ENCODE measurements around the gene MFAP4.

MFAP4 gene

GRCh38 chr17:19386974-19387920, at the start of gene MFAP4:
MFAP4 (minus strand) TSS chr17:19387190; CDS start chr17:19387155, 35 bp downstream.
- Histone ChIP-seq H3K4me1 (ENCODE audit: insufficient read depth, poor library complexity, severe bottlenecking) (peaks cover 9% of the 10 kb centered on the region), H3K36me3 (ENCODE audit: low read depth) (peaks cover 21% of the 10 kb centered on the region), H3K9me3 (ENCODE audit: severe bottlenecking) (no peaks in the 10 kb centered on the region), H3K27me3 (ENCODE audit: insufficient read depth, poor library complexity, severe bottlenecking) (no peaks in the 10 kb centered on the region), H3K27ac (ENCODE audit: poor library complexity, severe bottlenecking) (peak within 1 kb of the TSS; percentile 6), H3K4me3 (ENCODE audit: severe bottlenecking) (no peak within 1 kb of the TSS)
- no peak for ATAC-seq (ENCODE audit: low read depth)
- TF ChIP-seq, protein P1, sequence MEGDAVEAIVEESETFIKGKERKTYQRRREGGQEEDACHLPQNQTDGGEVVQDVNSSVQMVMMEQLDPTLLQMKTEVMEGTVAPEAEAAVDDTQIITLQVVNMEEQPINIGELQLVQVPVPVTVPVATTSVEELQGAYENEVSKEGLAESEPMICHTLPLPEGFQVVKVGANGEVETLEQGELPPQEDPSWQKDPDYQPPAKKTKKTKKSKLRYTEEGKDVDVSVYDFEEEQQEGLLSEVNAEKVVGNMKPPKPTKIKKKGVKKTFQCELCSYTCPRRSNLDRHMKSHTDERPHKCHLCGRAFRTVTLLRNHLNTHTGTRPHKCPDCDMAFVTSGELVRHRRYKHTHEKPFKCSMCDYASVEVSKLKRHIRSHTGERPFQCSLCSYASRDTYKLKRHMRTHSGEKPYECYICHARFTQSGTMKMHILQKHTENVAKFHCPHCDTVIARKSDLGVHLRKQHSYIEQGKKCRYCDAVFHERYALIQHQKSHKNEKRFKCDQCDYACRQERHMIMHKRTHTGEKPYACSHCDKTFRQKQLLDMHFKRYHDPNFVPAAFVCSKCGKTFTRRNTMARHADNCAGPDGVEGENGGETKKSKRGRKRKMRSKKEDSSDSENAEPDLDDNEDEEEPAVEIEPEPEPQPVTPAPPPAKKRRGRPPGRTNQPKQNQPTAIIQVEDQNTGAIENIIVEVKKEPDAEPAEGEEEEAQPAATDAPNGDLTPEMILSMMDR (IDR thresholded peaks at IDR 0.05; ENCODE audit: poor library complexity, severe bottlenecking) = no peak
- DNase-seq (ENCODE audit: low spot score) = no peak

GRCh38 chr17:19433727-19434340, 46.8 kb upstream of the MFAP4 start:
- Histone ChIP-seq H3K36me3 (ENCODE audit: low read depth) (no peaks in the 10 kb centered on the region), H3K9me3 (ENCODE audit: severe bottlenecking) (no peaks in the 10 kb centered on the region), H3K27me3 (ENCODE audit: insufficient read depth, poor library complexity, severe bottlenecking) (no peaks in the 10 kb centered on the region), H3K4me1 (ENCODE audit: insufficient read depth, poor library complexity, severe bottlenecking) (no peaks in the 10 kb centered on the region), H3K4me3 (ENCODE audit: severe bottlenecking) (no peak overlapping the region), H3K27ac (ENCODE audit: poor library complexity, severe bottlenecking) (no peak overlapping the region)
- ATAC-seq (ENCODE audit: low read depth) (no peak), DNase-seq (ENCODE audit: low spot score) (no peak)
- TF ChIP-seq, protein P1 (IDR thresholded peaks at IDR 0.05; ENCODE audit: poor library complexity, severe bottlenecking) = no peak

- Histone ChIP-seq H3K4me3 (ENCODE audit: severe bottlenecking) (no peak overlapping the region), H3K27ac (ENCODE audit: poor library complexity, severe bottlenecking) (no peak overlapping the region), H3K27me3 (ENCODE audit: insufficient read depth, poor library complexity, severe bottlenecking) (no peaks in the 10 kb centered on the region), H3K4me1 (ENCODE audit: insufficient read depth, poor library complexity, severe bottlenecking) (no peaks in the 10 kb centered on the region), H3K9me3 (ENCODE audit: severe bottlenecking) (no peaks in the 10 kb centered on the region), H3K36me3 (ENCODE audit: low read depth) (no peaks in the 10 kb centered on the region)
- no peak for ATAC-seq (ENCODE audit: low read depth)
- no peak for DNase-seq (ENCODE audit: low spot score)
- TF ChIP-seq, protein P1 (IDR thresholded peaks at IDR 0.05; ENCODE audit: poor library complexity, severe bottlenecking) = no peak
Observed at GRCh38 chr17:19433255-19433654, 46.3 kb upstream of the MFAP4 start.

GRCh38 chr17:19431691-19432090, 44.7 kb upstream of the MFAP4 start:
- Histone ChIP-seq H3K4me1 (ENCODE audit: insufficient read depth, poor library complexity, severe bottlenecking) (no peaks in the 10 kb centered on the region), H3K27ac (ENCODE audit: poor library complexity, severe bottlenecking) (no peak overlapping the region), H3K36me3 (ENCODE audit: low read depth) (no peaks in the 10 kb centered on the region), H3K4me3 (ENCODE audit: severe bottlenecking) (no peak overlapping the region), H3K9me3 (ENCODE audit: severe bottlenecking) (no peaks in the 10 kb centered on the region), H3K27me3 (ENCODE audit: insufficient read depth, poor library complexity, severe bottlenecking) (no peaks in the 10 kb centered on the region)
- TF ChIP-seq, protein P1 (IDR thresholded peaks at IDR 0.05; ENCODE audit: poor library complexity, severe bottlenecking) = no peak
- DNase-seq (ENCODE audit: low spot score) (no peak), ATAC-seq (ENCODE audit: low read depth) (no peak)

All from RWPE2 (cell line).